DMS114 treated with DMSO at 0.1 percent for 48 hours (cell line): ENCODE data around the gene MAGI2.
"Not testable (repeated sequence)": the region's sequence is repeated elsewhere in the genome, so short reads cannot be mapped to it uniquely, and the experiment has no call there.

Experiments
- DNase-seq: peaks from one replicate; lab custom pipeline; 2025; ENCODE audit not compliant: unreplicated experiment; lab: John Stamatoyannopoulos, UW

Gene MAGI2

DNA sequence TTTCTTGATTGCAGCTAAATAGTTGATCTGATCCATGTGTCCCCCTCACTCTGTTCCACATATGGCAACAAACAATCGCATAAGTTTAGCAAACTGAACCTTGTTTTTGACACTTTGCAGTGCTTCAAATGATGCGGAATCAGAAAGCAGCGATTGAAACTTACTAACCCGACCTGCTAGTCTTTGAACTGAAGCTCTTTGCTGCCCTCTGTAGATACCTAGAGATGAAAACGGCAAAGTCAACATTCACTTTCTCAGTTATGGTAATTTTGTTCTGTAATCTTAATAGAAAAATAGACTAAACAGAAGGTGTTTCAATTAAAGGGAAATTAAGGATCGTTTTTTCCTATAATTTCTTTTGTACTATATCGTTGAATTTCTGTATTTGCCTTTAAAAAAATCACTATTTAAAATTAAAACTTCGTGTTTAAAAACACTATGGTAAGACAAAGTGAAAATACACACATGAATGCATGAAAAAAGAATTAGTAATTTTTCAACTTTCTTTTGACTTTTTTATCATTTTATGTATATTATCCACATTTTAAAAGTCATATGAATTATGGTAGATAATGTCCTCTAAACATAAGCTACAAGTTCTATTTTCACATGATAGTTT lies 276.5 kb downstream of the MAGI2 start:
- DNase-seq: peak; percentile 20

DNA sequence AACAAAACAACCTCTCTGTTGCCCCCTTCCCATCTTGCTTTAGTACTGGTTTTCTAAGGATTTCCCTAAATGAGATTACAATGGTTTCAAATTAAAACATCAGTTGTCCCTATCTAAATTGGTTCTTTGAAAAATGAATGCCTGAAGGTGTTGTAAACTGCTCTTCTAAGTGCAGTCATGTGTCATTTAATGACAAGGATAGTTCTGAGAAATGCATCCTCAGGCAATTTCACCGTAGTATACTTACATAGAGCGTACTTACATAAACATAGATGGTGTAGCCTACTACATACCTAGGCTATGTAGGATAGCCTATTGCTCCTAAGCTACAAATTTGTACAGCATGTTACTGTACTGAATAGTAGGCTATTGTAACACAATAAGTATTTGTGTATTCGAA lies 278.1 kb downstream of the MAGI2 start:
- no peak for DNase-seq

DNA sequence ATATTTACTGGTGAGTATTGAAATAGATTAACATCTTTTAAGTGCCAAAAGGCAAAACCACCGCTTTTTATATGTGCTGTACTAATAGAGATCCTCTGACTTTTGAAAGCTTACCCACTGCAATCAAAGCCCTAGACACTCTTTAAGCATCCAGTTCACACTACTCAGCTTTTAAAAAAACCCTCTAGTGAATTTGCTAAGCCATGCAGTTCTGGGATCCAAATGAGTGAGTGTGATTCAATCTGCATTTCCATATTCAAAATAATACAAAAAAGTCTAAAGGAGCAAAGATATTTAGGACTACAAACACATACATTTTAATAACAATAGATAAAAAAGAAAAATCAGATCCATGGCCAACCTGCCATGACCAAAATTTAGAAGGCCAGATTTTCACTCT lies 288.2 kb downstream of the MAGI2 start:
- DNase-seq: no peak

DNA sequence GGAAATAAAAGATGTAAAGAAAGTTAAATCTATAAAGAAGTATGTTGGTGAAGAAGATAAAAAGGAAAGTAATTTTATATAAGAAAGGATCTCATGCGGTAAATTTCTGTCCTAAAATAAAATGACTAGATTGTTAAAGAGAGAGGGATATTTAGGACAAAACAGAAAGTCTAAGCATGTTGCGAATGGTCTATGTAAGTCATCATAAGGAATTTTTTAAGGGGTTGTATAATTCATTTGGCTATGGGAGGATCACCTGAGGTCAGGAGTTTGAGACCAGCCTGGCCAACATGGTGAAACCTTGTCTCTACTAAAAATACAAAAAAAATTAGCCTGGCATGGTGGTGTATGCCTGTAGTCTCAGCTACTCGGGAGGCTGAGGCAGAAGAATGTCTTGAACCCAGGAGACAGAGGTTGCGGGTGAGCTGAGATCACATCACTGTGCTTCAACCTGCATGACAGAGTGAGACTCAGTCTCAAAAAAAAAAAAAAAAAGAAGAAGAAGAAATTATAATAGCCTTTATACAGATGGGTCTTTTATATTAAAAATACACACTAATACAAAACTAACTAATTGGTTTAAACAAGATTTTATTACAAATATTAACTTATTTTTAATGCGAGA lies 294.3 kb downstream of the MAGI2 start:
- no peak for DNase-seq

DNA sequence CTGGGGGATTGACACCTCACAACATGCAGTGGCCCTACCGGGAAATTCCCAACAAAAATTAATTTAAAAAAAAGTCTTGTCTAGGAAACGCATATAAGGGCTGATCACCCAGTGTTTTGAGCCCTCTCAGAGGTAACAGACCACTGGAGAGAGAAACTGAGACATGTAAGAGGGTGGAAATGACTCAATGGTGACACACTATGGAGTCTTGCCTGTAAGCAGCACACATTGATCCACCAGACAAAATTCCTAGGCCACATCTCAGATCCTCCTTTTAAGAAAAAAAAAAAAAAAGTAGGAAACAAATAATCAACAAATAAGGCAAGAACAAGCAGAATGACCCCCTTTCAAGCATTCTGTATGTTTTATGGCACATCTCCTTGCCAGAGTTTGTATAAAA lies 296.2 kb downstream of the MAGI2 start:
- no peak for DNase-seq

DNA sequence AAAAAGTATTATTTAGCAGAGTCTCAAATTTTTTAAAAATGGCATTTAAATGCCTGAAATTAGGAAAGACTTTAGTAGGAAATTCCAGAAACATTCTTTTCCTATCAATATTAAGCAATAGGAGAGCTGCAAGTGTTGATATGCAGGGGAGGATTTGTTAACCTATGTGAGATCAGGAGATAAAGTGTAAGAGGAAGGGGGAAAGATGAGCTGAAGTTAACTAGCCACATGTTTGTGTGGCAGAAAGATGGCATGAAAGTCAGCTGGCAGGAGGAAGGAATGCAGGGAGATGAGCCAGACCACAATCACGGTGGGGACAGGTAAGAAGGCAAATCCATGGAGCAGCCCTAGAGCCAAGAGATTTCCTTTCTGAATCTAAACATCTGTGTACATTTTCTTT lies 303.6 kb downstream of the MAGI2 start:
- no peak for DNase-seq

DNA sequence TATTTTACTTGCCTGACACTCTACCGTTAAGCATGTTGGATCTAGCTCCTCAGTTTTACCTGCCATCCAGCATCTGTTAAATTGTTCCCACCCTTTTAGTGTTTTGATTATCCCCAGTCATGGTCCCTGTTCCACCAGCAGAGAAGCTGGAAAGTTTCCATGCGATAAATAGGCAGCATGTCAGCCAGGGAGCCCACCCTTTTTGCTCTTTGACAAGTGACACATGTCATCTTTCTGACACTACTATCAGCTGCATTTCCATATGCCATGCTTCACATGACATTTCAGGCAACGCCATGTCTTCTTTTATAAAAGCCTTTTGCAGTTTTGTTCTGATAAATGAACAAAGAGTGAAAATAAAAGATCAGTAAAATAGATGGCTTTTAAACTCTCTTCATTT lies 310.8 kb downstream of the MAGI2 start:
- DNase-seq: no peak

DNA sequence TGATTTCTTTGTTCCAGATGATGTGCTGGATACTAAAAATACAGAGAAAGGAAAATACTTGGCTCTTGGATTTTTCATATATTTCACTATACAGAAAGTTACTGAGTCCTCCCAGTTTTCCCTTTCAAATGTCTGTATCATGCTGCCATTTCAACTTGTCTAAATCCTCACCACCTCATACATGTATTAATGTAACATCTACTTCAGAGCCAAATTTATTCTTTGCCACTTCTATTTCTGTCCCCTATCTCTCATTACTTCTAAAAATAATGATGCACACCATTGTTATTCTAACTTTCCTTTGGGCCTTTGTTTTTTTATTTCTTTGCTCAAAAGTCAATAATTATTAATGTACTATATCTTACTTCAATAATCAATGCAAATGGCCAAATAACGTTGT lies 312.2 kb downstream of the MAGI2 start:
- DNase-seq: no peak

DNA sequence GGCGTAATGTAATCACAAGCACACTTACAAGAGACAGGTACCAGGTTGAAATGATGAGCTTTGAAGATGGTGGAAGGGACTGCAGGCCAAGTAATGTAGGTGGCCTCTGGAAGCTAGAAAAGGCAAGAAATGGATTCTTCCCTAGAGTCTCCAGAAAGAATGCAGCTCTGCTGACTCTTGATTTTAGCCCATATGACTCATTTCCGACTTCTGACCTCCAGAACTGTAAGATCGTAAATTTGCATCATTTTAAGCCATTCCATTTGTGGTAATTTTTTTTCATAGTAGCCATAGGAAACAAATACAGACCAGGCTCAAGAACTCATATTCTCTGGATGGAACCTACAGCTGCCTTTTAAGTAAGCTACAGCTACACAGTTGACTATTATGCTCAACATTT lies 315.5 kb downstream of the MAGI2 start:
- no peak for DNase-seq

DNA sequence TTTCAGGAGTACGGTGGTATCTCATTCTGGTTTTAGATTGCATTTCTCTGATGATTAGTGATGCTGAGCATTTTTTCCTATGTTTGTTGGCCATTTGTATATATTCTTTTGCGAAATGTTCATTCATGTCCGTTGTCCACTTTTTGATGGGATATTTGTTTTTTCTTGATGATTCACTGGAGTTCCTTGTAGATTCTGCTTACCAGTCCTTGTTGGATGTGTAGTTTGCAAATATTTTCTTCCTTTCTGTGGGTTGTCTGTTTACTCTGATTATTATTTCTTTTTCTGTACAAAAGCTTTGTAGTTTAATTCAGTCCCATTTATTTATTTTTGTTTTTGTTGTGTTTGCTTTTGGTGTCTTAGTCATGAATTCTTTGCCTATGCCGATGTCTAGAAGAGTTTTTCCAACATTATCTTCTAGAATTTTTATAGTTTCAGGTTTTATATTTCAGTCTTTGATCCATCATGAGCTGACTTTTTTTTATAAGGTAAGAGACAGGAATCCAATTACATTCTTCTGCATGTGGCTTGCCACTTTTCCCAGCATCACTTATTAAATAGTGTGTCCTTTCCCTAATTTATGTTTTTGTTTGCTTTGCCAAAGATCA lies 320.5 kb downstream of the MAGI2 start:
- no peak for DNase-seq

DNA sequence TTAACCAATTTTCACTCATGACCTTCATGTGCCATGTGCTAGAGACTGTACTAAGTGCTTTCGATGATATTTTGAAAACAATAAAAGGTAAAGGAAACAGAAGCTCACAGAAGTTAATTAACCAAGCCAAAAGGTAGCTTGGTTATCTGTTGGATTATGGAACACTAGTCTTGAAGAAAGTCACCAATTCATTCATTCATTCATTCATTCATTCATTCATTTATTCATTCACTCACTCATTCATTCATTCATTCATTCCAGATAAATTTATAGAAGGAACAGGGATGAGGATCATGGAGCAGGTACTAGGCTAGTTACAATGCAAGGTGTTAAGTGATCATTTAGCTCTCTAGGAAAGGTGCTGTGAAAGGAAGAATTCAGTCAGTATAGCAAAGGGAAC lies 322.8 kb downstream of the MAGI2 start:
- DNase-seq: no peak

DNA sequence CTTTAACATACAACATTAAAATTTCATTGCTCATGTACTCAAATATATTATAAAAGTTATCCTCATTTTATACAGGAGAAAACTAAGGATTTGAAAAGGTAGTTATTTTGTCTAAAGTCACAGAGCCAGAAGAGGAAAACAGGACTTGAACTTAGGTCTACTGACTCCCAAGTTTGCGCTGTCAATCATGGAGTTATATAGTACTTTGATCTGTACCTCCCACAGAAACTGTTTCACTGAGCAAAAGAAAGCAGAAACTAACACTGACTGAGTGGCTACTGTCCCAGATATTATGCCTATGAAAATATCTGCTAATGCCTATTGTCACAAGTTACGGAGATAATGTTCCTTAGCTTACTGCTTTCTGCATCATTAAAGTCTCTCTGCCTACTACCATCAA lies 329.1 kb downstream of the MAGI2 start:
- DNase-seq: no peak

DNA sequence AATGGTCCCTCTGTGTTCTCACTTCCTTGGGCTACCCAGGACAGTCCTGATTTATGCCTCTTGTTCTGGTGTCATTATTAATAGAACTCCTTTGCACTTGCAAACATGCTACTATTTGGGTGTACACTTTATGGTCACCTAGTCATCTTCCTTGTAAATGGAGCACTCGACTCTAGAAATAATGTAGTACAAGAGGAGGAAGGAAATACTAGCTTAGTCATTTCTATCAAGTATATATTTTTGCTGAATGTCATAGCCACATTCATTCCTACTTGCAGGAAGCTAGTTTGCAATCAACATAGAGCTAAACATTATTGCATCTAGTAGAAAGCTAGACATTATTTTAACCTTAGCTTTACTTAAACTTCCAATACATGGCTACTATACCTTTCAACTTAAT lies 335.3 kb downstream of the MAGI2 start:
- DNase-seq: no peak

DNA sequence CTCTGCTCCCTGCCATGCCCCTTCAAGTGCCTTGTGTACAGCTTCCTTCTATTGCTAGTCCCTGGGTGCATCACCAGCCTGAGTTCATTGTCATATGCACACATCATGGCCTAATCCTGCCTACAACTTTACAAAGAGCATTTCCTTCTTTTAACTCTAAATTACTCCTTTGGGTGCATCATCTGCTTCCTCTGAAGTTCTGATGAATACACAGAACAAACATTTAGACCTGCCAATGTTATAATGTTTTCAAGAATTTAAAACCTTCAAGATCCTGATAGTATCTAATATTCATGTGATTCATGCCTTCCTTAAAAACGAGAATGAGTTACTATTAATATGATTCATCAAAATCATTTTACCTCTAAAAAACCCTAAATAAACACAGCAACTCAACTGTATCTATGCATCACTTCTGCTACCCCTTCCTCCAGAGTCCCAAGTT lies 357.1 kb downstream of the MAGI2 start:
- no peak for DNase-seq

DNA sequence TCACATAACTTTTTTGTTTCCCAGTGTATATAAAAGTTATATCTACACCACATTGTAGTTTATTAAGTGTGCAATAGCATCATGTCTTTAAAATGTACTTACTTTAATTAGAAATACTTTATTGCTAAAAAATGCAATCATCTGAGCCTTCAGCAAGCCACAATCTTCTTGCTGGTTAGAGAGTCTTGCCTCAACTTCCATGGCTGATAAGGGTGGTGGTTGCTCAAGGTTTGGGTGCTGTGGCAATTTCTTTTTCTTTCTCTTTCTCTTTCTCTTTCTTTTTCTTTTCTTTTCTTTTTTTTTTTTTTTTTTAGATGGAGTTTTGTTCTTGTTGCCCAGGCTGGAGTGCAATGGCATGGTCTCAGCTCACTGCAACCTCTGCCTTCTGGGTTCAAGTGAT lies 360.0 kb downstream of the MAGI2 start:
- DNase-seq: no peak

DNA sequence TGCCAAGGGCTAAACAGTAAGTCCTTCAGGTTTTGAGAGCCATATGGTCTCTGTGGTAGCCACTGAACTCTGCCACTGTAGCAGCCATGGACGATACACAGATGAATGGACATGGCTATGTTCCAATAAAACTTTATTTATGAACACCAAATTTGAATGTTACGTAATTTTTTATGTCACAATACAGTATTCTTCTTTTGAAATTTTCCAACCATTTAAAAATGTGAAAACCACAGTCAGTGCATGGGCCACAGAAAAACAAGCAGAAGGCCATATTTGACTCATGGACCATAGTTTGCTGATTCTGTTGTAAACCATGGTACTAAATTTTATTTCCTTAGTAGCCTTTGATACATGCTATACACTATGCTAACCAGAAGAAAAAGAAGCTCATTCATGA lies 361.8 kb downstream of the MAGI2 start:
- no peak for DNase-seq

DNA sequence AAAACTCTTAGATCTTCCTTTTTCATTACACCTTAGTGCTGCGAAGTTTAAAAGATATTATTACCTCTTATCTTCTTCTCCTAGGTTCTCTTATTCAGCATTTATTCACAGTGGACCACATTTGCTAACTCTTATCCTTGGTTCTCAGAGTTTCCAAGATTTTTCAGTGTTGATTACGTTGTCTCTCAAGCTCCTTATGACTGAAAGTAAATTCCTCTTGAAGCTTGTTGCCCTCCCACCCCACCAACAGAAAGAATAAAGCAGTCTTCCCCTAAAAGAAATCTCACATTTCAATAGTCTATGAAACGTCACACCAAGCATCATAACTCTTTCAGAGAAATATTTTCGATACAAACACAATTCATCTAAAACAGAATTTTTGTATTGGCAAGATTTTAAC lies 362.5 kb downstream of the MAGI2 start:
- DNase-seq: no peak

DNA sequence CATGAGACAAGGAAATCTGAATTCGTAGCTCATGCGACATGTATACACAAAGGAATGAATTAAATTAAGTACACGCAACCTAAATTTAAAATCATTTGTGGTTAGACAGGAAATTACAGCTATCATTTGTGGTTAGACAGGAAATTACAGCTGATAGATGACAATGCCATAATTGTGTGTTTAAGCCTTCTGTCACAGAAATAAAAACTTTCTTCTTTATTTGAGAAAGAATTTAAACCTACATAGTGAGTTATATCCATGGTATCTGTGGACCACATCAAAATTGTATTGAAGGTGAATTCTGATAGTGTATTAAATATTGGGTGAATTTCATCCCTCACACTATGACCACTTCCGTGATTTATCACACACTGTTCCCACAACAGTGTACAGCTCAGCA lies 362.9 kb downstream of the MAGI2 start:
- no peak for DNase-seq

DNA sequence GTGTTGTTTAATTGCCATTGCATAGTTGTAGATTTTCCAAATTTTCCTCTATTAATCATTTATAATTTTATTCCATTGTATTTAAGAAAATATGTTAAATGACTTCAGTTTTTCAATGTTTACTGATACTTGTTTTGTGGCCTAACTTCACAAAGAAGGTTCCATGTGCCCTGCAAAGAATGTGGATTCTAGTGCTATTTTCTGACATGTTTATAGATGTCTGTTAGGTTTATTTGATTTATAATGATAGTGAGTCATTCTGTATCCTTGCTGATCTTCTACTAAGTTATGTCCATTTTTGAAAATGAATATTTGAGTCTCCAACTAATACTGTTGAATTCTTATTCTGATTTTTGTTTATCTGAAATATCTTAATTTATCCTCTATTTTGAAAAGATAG lies 369.0 kb downstream of the MAGI2 start:
- no peak for DNase-seq

DNA sequence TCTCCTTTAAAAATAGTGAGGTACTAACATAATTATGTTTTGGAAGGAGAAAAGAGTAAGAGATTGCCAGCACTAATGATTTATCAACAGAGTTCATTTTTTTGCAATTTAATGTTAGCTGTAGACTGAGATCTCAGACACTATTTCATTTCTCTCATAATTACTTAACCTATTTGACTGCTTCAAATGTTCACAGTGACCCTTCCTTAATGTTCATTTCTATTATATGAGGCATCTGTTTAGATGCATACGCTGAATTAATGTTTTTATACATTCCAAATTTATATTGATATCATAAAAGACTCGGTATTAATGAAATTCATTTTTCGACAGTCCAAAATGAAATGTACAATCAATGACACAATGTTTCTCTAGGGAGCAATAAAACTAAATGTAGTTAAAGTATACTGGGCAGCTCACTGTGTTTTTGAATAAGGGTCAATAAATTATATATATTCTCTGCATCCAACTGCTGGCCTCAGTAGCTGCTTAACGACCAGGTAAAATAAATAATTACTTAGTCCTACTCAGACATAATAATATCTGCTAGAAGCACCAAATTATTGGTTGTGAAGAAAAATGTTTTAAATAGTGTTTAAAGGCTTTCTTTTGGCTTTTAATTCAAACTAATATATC lies 373.4 kb downstream of the MAGI2 start:
- DNase-seq: no peak

DNA sequence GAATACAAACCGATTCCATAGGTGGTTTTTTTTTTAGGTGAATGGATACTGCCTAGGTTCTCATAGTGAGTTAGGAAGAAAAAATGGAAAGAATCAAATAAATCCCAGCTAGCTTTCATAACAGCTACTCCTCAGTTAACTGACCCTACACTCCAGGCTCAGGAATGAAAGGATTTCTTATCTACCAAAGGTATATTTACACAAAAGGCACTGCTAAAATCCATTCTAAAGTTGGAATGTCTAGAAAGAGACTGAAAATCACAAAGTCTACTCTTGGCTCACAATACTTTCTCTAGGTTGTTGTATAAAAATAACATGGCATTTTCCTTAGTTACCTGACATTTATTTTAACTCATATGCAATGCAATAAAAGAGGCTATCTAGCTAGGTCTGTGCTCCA lies 375.2 kb downstream of the MAGI2 start:
- DNase-seq: no peak

DNA sequence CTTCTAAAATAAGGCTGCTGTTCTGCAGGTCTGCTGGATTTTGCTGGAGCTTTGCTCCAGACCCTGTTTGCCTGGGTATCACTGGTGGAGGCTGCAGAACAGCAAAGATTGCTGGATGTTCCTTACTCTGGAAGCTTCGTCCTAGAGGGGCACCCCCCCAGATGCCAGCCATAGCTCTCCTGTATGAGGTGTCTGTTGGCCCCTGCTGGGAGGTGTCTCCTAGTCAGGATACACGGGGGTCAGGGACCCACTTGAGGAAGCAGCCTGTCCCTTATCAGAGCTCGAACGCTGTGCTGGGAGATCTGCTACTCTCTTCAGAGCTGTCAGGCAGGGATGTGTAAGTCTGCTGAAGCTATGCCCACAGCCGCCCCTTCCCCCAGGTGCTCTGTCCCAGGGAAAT lies 382.3 kb downstream of the MAGI2 start:
- DNase-seq: not testable (repeated sequence)
